Measurements from ENCODE around the gene ZNF862.
"Not testable (repeated sequence)": the region's sequence is repeated elsewhere in the genome, so short reads cannot be mapped to it uniquely, and the experiment has no call there.

ZNF862 gene

DNA sequence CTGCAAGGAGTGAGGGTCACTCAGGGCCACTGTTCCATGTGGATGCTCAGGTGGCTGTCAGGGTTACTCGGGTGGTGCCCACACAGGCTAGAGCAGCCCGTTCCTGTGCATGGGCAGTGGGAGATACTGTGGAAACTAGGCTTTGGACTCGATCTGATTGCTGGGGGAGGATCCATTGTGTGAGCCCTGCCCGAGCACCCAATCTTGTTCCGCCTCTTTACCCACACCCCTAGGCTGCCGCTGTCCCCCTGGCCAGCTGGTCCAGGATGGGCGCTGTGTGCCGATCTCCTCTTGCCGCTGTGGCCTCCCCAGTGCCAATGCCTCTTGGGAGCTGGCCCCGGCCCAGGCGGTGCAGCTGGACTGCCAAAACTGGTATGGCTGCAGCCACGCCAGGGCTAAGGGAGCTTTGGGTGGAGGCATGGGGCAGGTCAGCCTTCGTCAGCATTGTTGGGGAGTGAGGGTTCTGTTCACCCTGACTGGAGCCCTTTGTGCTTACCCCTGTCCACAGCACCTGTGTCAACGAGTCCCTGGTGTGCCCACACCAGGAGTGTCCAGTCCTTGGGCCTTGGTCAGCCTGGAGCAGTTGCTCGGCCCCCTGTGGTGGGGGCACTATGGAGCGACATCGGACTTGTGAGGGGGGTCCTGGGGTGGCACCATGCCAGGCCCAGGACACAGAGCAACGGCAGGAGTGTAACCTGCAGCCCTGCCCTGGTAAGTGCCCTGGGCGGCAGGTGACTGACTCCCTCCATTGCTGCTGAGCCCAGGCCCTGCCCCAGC is 12.4 kb upstream of the ZNF862 start:
- no peak for DNase-seq

DNA sequence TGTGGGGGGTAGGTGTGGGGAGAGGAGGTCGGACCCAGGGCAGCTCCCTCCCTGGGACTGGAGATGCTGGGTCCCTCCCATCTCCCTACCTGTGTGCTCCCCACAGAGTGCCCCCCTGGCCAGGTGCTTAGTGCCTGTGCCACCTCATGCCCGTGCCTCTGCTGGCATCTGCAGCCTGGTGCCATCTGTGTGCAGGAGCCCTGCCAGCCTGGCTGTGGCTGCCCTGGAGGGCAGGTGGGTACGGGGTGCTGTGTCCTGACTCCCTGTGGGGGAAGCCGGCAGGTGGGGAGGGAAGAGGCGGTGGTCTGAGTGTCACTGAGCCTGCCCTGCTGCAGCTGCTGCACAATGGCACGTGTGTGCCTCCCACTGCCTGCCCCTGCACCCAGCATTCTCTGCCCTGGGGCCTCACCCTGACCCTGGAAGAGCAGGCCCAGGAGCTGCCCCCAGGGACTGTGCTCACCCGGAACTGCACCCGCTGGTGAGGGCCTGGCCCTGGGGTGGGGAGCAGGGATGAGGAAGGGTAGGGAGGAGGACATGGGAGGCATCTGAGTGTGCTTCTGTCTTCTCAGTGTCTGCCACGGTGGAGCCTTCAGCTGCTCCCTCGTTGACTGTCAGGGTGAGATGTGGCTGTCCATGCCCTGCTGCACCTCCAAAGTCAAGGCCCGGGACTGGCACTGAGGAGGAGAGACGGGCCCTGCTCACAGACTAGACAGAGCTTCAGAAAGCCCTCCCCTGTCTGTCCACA is 11.7 kb upstream of the ZNF862 start:
- no peak for DNase-seq

DNA sequence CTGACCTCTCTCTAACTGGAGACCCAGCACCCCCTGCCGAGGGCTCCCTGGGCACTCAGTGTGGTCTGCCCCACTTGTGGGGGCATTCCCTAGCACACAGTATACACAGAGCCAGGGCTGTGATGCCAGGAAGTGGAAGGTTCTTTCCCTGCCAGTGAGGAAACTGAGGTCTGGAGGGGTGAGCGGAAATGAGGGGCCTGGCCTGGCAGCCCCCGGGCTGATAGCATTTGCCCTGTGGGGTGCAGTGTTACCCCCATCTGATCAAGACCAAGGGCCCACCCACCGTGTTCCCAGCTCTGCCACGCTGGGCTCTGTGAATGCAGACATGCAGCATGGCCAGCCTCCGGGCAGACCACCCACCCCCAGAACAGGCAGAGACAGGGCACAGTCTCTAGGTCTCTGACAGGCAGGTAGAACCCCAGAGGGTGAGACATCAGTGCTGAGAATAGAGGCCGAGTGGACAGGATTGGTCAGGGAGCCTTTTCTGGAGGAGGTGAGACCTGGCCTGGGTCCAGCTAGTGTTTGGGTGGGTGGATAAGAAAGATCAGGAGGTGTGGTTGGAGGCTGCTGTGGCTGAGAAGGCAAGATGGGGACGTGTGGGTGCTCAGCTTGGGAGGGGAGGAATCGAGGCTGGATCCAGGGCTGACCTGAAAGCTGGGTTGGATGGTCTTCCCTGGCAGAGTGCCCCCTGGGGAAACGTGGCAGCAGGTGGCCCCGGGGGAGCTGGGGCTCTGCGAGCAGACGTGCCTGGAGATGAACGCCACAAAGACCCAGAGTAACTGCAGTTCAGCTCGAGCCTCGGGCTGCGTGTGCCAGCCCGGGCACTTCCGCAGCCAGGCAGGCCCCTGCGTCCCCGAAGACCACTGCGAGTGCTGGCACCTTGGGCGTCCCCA is 10.8 kb upstream of the ZNF862 start:
- no peak for DNase-seq

DNA sequence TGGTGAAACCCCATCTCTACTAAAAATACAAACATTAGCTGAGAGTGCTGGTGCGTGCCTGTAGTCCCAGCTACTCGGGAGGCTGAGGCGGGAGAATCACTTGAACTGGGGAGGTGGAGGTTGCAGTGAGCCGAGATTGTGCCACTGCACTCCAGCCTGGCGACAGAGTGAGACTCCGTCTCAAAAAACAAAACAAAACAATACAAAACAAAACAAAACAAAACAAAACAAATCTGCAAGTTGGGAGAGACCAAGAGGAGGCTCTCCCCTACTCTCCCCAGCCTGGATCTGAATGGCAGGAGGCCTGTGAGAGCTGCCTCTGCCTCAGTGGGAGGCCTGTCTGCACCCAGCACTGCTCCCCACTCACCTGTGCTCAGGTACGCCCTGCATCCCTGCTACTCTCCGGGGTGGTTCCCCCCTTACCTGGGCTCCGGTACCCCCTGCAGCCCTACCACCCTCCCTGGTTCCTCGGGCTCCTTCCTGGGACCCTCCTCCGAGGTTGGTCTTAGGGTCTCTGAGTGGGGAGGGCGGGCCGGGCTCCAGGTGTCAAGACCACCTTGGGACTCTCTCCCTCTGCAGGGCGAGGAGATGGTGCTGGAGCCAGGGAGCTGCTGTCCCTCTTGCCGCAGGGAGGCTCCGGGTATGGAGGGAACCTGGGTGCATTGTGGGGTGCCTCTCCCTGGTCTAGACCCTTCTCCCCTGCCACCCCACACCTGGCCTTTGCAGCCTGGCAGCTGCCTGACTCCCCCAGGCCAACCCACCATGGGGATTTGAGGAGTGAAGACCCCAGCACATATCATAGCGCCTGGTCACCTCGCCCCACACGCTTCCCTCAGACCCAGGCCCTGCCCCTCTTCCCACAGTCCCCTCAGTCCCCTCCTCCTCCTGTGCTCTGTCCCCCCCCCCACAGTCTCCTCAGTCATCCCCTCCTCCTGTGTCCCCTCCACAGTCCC is 9.5 kb upstream of the ZNF862 start:
- DNase-seq, result peak; percentile 24

DNA sequence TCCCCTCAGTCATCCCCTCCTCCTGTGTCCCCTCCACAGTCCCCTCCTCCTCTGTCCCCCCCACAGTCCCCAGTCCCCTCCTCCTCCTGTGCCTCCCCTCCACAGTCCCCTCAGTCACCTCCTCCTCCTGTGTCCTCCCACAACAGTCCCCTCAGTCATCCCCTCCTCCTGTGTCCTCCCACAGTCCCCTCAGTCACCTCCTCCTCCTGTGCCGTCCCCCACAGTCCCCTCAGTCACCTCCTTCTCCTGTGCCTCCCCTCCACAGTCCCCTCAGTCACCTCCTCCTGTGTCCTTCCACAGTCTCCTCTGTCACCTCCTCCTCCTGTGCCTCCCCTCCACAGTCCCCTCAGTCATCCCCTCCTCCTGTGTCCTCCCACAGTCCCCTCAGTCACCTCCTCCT is 7.6 kb upstream of the ZNF862 start:
- not testable (repeated sequence) for DNase-seq

DNA sequence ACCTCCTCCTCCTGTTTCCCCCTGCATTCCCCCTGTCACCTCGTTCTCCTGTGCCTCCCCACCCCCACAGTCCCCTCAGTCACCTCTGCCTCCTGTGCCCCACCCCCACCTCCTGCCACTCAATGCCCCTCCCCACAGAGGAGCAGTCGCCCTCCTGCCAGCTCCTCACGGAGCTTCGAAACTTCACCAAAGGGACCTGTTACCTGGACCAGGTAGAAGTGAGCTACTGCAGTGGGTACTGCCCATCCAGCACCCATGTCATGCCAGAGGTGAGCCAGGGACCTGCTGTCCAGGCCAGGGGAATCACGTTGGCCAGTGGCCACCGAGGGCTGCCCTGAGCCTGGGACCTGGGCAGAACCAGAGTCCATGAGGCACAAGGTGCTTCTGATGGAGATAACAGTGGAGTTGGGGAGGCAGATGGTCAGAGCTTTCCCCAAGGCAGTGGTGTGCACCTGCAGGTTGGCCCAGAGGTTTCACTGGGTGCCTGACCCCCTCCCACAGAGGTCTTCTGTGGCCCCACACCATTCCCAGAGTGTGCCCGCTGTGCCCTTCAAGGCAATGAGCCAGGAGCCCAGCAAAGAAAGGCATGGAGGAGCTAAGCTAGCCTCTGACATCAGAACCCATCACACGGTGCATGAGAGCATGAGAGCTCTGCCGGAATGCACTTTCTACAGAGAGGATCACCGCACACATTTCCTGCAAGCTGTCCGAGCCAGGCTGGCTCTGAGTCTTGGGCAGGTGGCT is 7.0 kb upstream of the ZNF862 start:
- DNase-seq, result peak; percentile 21

DNA sequence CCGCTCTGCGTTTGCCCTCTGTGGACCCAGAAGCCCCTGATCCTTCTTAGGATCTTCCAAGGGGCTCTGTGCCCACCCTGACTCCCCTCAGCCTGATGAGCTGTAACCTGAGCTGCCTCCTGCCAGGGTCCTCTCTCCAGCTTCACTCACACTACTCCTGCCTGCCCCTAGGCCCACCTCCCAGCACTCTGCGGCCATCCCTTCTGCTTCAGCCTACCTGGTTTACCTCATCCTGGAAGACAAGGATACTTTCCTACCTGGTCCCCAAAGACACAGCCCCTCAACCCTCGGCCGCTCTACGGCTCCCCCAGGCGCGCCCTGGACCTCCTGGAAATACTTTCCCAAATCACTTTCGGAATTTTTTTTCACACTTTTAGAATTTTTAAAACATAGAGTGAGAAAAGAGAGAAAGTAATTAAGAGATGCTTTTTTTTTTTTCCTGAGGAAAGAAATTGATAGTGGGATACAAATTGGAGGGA is 6.4 kb upstream of the ZNF862 start:
- DNase-seq, result no peak

DNA sequence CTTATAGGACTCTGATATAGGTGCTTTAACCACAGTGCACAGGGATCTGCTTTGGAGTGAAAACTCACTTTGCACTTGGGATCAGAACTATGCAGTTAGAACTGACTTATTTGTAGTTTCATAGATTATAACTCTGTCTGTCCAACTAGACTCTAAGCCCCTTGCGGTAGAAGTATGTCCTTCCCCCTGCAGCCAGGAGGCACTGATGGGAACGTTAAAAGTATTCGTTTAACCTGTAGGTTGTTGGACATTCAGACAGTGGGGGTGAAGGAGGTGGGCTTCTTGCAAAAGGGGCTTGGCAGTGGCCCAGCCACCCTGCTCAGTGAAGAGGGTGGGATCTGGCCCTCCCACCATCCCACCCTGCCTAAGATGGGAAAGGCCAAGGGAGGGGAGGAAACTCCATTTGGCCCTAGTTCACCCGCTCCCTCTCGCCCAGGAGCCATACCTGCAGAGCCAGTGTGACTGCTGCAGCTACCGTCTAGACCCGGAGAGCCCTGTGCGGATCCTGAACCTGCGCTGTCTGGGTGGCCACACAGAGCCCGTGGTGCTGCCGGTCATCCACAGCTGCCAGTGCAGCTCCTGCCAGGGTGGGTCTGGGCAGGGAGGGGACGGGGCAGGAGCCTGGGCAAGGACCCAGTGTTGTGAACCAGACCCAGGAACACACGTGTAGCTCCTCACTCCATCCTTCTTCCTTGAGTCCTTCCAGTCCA is 5.7 kb upstream of the ZNF862 start:
- DNase-seq, result no peak

DNA sequence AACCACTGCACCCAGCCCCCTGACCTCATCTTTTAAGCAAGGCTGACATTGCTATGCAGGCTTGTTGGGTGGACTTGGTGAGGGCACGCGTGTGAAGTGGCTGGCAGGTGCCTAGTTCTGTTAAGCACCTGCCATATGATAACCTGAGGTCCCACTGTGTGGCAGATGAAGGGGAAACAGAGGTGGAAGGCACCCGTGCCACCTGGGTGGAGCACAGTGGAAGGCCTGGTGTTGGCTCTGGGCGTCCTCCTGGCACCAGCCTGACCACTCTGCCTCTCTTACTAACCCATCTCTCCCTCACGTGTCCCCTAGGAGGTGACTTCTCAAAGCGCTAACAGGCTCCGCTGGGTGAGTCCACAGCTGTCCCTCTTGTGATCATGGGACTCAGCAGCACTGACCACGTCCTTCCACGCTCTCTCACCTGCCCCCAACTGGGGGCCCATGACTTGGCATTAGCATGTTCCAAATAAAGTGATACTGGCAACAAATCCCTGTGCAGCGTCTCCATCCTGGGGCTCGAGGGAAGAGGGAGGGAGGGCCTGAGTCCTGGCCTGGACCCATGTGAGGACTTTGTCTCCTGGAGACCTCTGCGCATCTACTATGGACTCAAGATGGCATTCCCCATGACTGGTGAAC is 4.6 kb upstream of the ZNF862 start:
- DNase-seq, result no peak

DNA sequence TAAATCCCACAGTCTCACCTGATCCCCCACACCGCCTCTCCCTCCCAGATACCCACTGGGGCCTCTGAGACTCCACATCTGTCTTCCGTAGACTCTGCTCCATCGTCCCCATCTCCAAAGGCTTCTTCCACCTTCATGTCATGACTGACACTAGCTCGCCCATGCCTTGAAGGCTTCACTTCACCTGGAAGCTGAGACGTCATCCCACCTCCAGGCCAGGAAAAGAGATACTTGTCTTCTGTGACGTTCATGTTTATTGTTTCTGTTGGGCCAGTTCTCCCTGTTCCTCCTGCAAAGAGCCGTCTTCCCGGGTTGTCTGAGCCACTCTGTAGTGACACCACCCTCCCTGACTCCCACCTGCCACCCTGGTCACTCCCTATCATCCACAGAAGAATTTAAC is 3.6 kb upstream of the ZNF862 start:
- no peak for DNase-seq

DNA sequence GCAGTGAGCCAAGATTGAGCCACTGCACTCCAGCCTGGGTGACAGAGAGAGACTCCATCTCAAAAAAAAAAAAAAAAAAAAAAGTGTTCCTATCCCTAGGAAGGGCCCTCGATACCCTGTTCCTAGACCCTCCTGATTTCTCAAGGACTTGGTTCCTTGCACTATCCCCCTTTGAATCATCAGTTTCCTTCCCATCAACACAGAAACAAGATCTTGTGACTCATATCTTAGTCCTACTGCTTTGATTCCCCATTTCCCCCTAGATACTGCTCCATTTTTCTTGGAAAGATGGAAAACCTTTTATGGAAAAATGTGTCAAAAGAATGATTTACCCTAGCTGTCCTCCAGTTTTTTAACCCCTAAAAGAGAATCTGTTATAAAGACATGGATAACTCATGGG is 1.7 kb upstream of the ZNF862 start:
- no peak for DNase-seq

DNA sequence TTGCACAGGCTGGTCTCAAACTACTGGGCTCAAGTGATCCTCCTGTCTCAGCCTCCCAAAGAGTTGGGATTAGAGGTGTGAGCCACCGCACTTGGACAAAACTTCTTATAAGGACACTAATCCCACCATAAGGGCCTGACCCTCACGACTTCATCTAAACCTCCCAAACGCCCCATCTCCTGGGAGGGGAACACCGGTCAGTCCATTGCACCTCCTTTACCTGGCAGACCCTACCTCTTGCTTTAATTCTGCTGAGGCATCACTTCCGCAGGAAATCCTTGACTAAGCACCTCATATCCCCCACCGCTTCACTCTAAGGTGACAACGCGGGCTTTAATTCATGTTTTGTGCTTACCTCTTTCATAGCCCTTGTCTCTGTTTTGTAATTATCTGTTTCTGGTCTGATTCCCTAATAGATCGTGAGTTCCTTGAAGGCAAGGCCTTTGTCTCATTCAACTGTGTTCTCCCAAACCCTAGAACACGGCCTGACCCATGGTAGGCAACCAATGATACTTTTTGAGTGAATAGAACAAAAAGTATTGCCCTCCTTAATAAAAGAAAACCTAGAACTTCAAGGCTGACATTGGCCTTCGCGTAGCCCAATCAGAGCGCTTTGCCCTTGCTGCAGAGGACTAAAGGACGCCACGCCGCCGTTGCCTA is 481 bp upstream of the ZNF862 start:
- DNase-seq, result peak; percentile 28

DNA sequence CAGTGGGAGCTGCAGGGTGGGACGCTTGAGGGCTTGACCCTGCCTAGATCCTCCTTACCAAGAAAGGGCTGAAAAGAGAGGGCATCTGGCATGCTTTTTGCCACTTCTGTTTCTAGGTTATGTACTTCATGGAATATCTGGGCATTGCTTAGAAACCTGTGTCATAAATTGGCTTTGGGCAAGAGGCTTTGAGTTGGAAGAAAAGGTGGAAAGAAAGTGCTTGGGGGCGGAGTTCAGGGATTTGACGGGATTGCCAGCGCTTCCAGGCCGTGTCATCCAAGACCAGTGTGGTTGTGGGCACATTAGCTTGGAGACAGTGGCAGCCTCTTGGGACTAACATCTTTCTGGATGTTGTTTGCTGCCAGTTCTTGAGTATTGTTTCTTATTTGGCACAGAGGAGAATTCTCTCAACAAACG is 825 bp downstream of the ZNF862 start:
- DNase-seq, result no peak

DNA sequence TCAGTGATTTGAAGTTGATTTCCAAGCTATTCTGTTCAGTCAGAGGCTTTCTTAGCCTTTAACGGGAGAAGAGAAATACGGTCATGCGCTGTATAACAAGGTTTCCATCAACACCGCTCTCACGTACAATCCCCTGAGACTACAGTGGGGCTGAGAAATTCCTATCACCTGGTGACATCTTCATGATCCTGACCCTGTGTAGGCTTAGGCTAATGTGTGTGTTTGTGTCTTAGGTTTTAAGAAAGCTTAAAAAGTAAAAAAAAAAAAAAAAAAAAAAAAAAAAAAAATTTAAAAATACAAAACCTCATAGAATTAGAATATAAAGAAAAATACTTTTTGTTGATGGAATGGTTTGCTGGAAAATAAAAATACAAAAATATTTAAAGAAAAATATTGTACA is 1.8 kb downstream of the ZNF862 start:
- no peak for DNase-seq

DNA sequence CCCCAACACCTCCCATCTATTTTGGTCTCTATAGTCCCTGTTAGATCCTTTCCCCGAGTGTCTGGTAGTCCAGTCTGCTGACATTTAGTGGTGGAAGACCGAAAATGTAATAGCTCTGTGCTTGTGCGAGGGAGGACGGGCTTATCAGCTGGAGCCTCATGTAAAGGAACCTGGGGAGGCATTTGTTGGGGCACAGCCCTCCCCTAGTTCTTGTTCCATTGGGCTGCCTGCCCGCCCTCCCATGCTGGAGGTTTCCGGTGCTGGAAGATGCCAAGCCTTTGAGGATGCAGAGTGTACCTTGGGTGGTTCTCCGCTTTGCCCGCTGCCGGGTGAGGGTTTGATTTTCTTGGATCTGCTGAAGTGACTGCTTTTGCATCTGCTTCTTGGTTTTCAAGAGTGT is 5.4 kb downstream of the ZNF862 start:
- DNase-seq, result no peak

DNA sequence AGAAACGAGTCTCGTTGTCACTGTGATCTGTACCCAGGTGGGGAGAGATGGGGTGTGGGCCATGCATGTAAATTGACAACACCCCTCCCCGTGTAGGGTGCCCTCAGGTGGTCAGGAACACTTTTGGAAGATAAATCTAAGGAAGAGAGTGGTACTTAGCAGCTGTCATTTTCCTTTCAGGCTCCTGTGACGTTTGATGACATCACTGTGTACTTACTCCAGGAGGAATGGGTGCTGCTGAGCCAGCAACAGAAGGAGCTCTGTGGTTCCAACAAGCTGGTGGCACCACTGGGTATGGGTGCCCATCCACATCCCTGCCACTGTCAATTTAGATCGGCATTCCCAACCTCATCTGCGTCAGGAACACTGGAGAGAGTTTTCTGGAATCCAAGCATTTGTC is 6.3 kb downstream of the ZNF862 start:
- no peak for DNase-seq

DNA sequence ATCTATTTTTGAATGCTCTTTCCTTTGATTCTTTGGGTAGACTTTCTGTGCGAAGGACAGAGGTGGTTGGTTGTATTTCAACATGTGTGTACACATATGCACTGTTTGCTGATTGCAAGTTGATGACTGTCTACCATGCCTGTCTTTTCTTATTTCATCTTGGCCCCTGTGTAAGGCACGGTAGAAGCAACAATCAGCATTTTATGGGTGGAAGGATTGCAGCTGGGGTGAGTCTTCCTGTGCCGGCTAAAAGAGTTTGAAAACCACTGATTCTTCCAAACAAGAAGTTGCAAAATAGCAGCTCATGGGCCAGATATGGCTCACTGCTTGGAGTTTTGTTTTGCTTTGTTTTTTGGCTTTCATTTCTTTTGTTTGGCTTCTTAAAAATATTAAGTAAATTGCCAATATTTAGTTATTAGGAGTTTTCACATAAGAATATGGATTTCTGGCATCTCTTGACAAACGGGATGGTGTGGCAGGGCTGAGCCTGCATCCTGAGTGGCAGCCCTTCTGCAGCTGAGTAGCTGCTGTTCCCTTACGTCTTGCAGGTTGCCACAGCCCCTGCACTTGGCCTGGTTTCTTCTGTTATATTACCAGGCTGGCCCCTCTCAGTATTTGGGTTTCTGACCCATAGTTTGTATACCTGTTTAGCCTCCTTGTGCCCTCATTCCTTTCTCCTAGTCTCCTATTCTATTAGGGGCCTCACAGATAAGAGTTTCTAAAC is 7.2 kb downstream of the ZNF862 start:
- DNase-seq, result no peak

DNA sequence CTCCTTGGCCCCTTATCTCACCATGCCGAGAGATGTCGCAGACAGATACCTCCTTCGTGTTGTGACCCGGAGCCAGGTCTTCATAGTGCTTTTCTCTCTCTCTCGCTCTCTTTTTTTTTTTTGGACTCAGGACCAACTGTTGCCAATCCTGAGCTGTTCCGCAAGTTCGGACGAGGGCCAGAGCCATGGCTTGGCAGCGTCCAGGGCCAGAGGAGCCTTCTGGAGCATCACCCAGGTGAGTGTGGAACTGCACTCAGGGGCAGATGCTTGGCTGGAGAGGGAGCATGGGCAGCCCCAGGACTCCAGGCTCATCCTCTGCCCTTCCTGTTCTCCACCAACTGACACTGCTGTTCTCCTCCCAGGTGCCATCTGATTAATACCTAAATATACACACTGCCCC is 7.8 kb downstream of the ZNF862 start:
- DNase-seq, result no peak
